Right renal cortex interstitium (tissue), 3 donors: ENCODE results near the gene NUP54. TPM values are rescaled to one million over a fixed set of nuclear protein-coding genes. Genes with fewer than 3 reads are reported as not detected.

Experiments
- DNase-seq, 3 donors: peaks; one replicate each; pipeline ENCODE4 v3.0.0-alpha.2; 2013; ENCODE audit warnings: low read depth in 3 of 3, low spot score in 2 of 3
- polyA plus RNA-seq, 3 donors: library from polyadenylated mRNA; unstranded; fragments of 120-200 nt; gene quantifications; one replicate each; pipeline ENCODE4 v1.2.1, GENCODE V29; 2013; ENCODE audit not compliant: insufficient read length in 3 of 3

The NUP54 gene
- polyA plus RNA-seq, 3 donors: 76.1 to 84.8 (median 81.8) TPM

DNA sequence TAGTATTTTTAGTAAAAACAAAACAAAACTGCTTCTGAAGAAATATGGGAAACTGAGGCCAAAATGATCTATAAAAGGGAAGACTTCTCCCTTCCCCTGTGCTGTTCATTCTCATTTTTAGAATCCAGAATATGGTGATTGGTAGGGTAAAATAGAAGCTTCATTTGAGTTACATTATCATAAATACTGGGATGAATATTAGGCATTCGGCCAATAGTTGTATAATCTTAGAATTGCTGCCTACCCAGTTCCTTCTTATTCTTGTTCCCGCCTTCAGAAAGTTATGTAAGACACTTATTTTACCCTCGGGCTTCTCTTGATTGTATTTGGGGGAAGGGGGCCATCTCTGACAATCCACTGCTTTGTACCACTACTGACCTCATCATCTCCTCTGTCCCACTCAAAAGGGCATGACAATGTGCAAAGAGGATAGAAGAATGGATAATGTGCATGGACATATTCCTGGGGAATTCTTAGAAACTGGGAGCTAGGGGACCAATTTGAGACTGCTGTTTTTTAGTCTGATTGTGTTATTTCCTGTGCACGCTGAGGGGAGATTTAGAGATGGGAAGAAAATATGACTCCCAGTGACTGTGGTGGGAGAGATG, 73.1 kb downstream of the NUP54 start:
- no peak for DNase-seq

DNA sequence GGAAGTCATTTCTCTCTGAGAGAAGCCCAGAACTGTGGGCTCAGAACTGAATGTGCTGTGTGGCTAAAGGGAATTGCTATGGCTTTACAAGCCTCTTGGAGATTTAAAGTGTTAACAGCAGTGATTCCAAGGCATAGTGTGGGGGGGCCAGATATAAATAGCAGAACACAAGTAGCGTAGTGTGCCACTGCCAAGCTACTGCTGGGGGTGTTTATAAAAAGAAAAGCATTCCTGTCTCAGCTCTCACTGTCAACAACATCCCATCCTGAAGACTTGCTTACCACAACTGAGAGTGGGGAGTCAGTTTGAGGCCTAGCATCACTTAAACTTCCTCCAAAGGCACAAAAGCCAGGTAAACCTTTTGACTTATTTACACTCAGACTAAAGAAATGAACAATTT, 73.7 kb downstream of the NUP54 start, which contains the start of gene ART3:
Gene ART3, plus strand, starts transcription at position 242 of the 400 bp plus-strand sequence. CDS start 1,181 bp downstream, outside the sequence.
- no peak for DNase-seq

DNA sequence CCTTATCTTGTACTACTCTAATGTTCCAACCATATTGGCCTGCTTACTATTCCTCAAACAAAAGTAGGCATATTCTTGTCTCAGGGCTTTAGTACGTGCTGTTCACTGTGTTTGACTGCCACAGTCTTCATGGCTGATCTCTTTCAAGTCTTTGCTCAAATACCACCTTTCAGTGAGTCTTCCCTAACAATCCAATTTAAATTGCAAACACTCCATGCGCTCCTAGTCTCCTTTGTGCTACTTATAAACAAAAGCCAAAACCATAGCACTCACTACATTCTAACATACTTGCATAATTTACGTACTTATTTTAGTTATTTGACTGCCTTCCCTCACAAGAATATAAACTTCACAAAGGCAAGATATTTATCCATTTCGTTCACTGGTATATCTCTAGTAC, 75.4 kb downstream of the NUP54 start:
- DNase-seq: no peak

DNA sequence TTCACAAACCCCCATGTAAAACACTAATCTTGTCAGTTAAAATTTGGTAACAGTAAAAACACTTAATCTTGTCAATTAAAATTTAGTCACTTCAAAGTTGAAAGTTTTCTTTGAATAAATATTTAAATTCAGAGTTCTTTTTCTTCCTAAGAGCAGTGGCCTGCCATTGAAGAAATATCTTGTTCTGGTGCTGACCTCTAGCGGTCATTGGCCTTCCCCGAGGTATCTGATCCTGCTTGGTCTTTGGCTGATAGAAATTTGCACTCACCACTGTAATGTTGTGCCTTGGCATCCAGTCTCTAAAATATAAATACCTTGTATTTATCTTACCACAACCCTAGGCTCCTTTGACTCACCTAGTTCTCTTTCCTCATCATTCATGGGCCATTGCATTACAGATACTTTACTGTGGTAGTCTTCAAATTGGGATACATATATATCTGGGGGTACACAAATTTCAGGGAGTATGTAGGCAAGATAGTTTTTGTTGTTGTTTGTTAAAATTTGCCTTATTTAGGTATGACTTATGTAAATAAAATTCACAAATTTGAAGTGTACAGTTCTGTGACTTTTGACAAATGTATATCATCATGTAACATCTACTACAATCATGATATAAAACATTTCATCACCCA, 80.4 kb downstream of the NUP54 start:
- peak; percentile 34 to 61 (median 54) for DNase-seq

DNA sequence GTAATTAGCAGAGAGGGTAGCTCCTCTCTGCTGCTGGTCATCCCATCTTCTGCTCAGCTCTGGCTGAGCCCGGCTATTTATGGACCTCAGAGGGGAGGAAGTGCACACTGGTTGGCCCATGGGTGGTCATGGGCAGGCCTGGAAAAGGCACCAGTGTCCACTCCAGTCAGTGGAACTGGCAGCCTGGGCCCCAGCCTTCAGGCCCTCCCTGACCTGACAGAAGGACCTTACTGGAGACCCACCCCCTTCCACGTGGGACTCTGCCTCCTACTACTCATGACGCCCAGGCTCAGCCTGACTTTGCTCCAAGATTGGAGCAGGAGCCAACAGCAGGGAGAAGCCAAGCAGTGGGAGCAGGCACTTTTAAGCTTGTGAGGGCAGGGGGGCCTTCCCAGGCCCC, 81.7 kb downstream of the NUP54 start:
- no peak for DNase-seq

Other genes starting within 250 kb of the NUP54 start
- under 1 TPM in 2 of 3 donors, not detected in 1; 0.04 to 0.06 TPM for gene PPEF2, start 245.9 kb downstream of the NUP54 start, polyA plus RNA-seq
- gene NAAA, start 207.4 kb downstream of the NUP54 start, polyA plus RNA-seq: 10 to 100 TPM; 13.6 to 19.4 (median 15.5) TPM
- gene SDAD1, start 157.5 kb downstream of the NUP54 start, polyA plus RNA-seq: 10 to 100 TPM; 46.7 to 54.7 (median 51.1) TPM
- gene CXCL9, start 140.9 kb downstream of the NUP54 start, polyA plus RNA-seq: under 1 TPM; 0.06 to 0.13 (median 0.12) TPM
- gene CXCL10, start 124.9 kb downstream of the NUP54 start, polyA plus RNA-seq: 1 to 10 TPM; 5.2 to 7.0 (median 5.4) TPM
- under 1 TPM; 0.32 to 0.44 (median 0.42) TPM for gene CXCL11, start 112.3 kb downstream of the NUP54 start, polyA plus RNA-seq
- gene ART3, start 73.7 kb downstream of the NUP54 start, polyA plus RNA-seq: under 1 TPM; 0.28 to 0.60 (median 0.40) TPM
- 100 to 1,000 TPM; 168 to 203 (median 193) TPM for gene SCARB2, start 65.4 kb upstream of the NUP54 start, polyA plus RNA-seq
- 10 to 100 TPM in 1 of 3 donors, 1 to 10 TPM in 2; 6.7 to 10.4 (median 7.2) TPM for gene FAM47E, start 103.3 kb upstream of the NUP54 start, polyA plus RNA-seq
- 1 to 10 TPM in 2 of 3 donors, under 1 TPM in 1; 0.97 to 1.6 (median 1.3) TPM for gene STBD1, start 158.3 kb upstream of the NUP54 start, polyA plus RNA-seq